B cell (primary cell): ENCODE measurements around the gene AGAP1. TPM values are rescaled to one million over a fixed set of nuclear protein-coding genes. Genes with fewer than 3 reads are reported as not detected.

Experiments used
- ATAC-seq: fragments of 200-7000 bp; cut with Tn5 transposase; one replicate; pipeline ENCODE4 v1.10.0; 2021; ENCODE audit warnings: low read depth, mild to moderate bottlenecking, moderate number of reproducible peaks, moderate library complexity
- CTCF ChIA-PET: fragments of 350-600 bp; sonication (Branson Sonifier 250); formaldehyde crosslinking; loops from one replicate; lab custom pipeline; 2021; ENCODE audit warnings: antibody characterized with exemption, inconsistent platforms; lab: Charles Lee
- POLR2A ChIA-PET: fragments of 350-600 bp; sonication (Branson Sonifier 250); formaldehyde crosslinking; loops from one replicate; lab custom pipeline; 2021; ENCODE audit warnings: antibody characterized with exemption; lab: Charles Lee
- DNase-seq: peaks from one replicate; pipeline ENCODE4 v3.0.0; 2013
- H2AFZ ChIP-seq: 2 replicates; pipeline ENCODE4 v1.6.1; 2012; ENCODE audit warnings: mild to moderate bottlenecking, low read depth, low read length; ENCODE audit not compliant: insufficient read depth, poor library complexity, severe bottlenecking
- H3K27ac ChIP-seq, 2 donors: 1 replicate in 1 of 2; 2 replicates in 1 of 2; pipeline ENCODE4 v1.5.1; 2012 to 2013; ENCODE audit warnings: low read length in 2 of 2, mild to moderate bottlenecking in 2 of 2, moderate library complexity in 1 of 2
- H3K27me3 ChIP-seq, 4 experiments: fragments of 200-600 bp in 1 of 4; sonication (generic) in 1 of 4; replicated peaks in 1 of 4; 1 replicate in 2 of 4; 2 replicates in 2 of 4; pipeline versions ENCODE4 v1.6.1 to v1.7.0; 2013 to 2016; ENCODE audit warnings: low read length in 3 of 4, mild to moderate bottlenecking in 2 of 4, mixed read lengths in 1 of 4, moderate library complexity in 1 of 4; ENCODE audit not compliant: insufficient read depth in 4 of 4, control insufficient read depth in 3 of 4; ENCODE audit errors: control extremely low read depth in 1 of 4
- H3K36me3 ChIP-seq, 2 experiments: replicated peaks in 1 of 2; 1 replicate in 1 of 2; 2 replicates in 1 of 2; pipeline versions ENCODE4 v1.6.1 to v1.7.1; 2013; ENCODE audit warnings: low read length in 1 of 2; ENCODE audit not compliant: insufficient read depth in 2 of 2, control insufficient read depth in 1 of 2; ENCODE audit errors: control extremely low read depth in 1 of 2, extremely low read depth in 1 of 2
- H3K4me1 ChIP-seq, 2 donors: fragments of 200-600 bp in 1 of 2; sonication (generic) in 1 of 2; 1 replicate in 1 of 2; 2 replicates in 1 of 2; pipeline versions ENCODE4 v1.5.1 to v1.6.1; 2013 to 2017; ENCODE audit warnings: low read length in 2 of 2; ENCODE audit not compliant: control insufficient read depth in 2 of 2, insufficient read depth in 2 of 2
- H3K4me2 ChIP-seq: replicated peaks from 2 replicates; pipeline ENCODE3; 2012; ENCODE audit warnings: mild to moderate bottlenecking, low read depth, low read length; ENCODE audit not compliant: poor library complexity, severe bottlenecking
- H3K4me3 ChIP-seq, 5 experiments: fragments of 200-600 bp in 1 of 5; sonication (generic) in 1 of 5; 1 replicate in 3 of 5; 2 replicates in 2 of 5; pipeline versions ENCODE4 v1.5.1 to v1.7.0; 2011 to 2016; ENCODE audit warnings: low read length in 4 of 5, mild to moderate bottlenecking in 4 of 5, low read depth in 2 of 5, control low read depth in 1 of 5, moderate library complexity in 1 of 5; ENCODE audit not compliant: insufficient read depth in 1 of 5; ENCODE audit errors: control extremely low read depth in 1 of 5, extremely low read depth in 1 of 5
- H3K79me2 ChIP-seq: fragments of 200-600 bp; sonication (generic); one replicate; pipeline ENCODE4 v1.6.0; 2016; ENCODE audit warnings: low read length; ENCODE audit not compliant: control insufficient read depth, insufficient read depth
- H3K9ac ChIP-seq: fragments of 200-600 bp; sonication (generic); 2 replicates; pipeline ENCODE4 v1.6.1; 2017; ENCODE audit warnings: mild to moderate bottlenecking, low read length, moderate library complexity
- H3K9me3 ChIP-seq, 3 donors: one replicate each; pipeline versions ENCODE4 v1.6.1 to v1.7.1; 2013; ENCODE audit warnings: low read length in 2 of 3; ENCODE audit not compliant: control insufficient read depth in 2 of 3, insufficient read depth in 1 of 3; ENCODE audit errors: control extremely low read depth in 1 of 3
- H4K20me1 ChIP-seq: 2 replicates; pipeline ENCODE4 v1.6.0; 2012; ENCODE audit warnings: mild to moderate bottlenecking, low read length; ENCODE audit not compliant: insufficient read depth, control insufficient read depth, poor library complexity, severe bottlenecking
- H3K27ac Mint-ChIP-seq: one replicate; pipeline ENCODE4 v1.8.0; 2021; ENCODE audit warnings: mixed read lengths
- H3K27me3 Mint-ChIP-seq: one replicate; pipeline ENCODE4 v1.8.0; 2021; ENCODE audit warnings: mixed read lengths
- H3K4me1 Mint-ChIP-seq: one replicate; pipeline ENCODE4 v1.8.0; 2021; ENCODE audit warnings: mixed read lengths
- H3K4me3 Mint-ChIP-seq: one replicate; pipeline ENCODE4 v1.8.0; 2021; ENCODE audit warnings: mixed read lengths
- H3K9me3 Mint-ChIP-seq: one replicate; pipeline ENCODE4 v1.8.0; 2022; ENCODE audit warnings: mixed read lengths; ENCODE audit not compliant: insufficient read depth
- CTCF ChIP-seq: fragments of 200-600 bp; IDR thresholded peaks from one replicate; pipeline ENCODE4 v1.8.0; 2022; ENCODE audit warnings: antibody characterized with exemption, mild to moderate bottlenecking
- EZH2 ChIP-seq: IDR thresholded peaks from 2 replicates; pipeline ENCODE4 v1.6.1; 2012; ENCODE audit warnings: borderline replicate concordance, low read depth, mild to moderate bottlenecking, moderate library complexity, low read length; ENCODE audit not compliant: insufficient read depth, poor library complexity, severe bottlenecking
- WGBS: methylation state at CpG from one replicate; pipeline ENCODE4 v1.1.5; 2013; ENCODE audit warnings: missing lambda C conversion rate; ENCODE audit not compliant: insufficient coverage; 5-methylcytosine and 5-hydroxymethylcytosine counted together
- intact Hi-C: fragments of 100-400 bp; cut with micrococcal nuclease; formaldehyde crosslinking; loops from one replicate; pipeline ENCODE4 v1.10.0; 2022
- polyA plus RNA-seq: library from polyadenylated mRNA; depleted of rRNA; stranded (reverse); fragments of >200 nt; gene quantifications from 2 replicates; pipeline ENCODE4 v1.2.3, GENCODE V29; 2012
- total RNA-seq, 2 donors: library from RNA; stranded (reverse); fragments of 120-200 nt in 1 of 2; gene quantifications; 1 replicate in 1 of 2; 2 replicates in 1 of 2; pipeline versions ENCODE4 v1.2.3 to v1.2.4, GENCODE V29; 2013 to 2022

Gene AGAP1
- total and polyA plus RNA-seq, 2 donors (not counting 1 experiment from before 2014, with no cell fraction given) = 0.01 TPM; not detected in 1

GRCh38 chr2:235752846-235753245, 259.0 kb downstream of the AGAP1 start:
- DNase-seq (no peak), ATAC-seq (no peak)
- Histone ChIP-seq H3K4me2 (no peak overlapping the region), H2AFZ (no peak overlapping the region), H3K79me2 (no peaks in the 10 kb centered on the region), H3K27ac (no peak overlapping the region), H3K36me3 (no peaks in the 10 kb centered on the region), H4K20me1 (no peaks in the 10 kb centered on the region), H3K4me3 (no peak overlapping the region), H3K27me3 (no peaks in the 10 kb centered on the region), H3K9me3 (no peaks in the 10 kb centered on the region), H3K9ac (no peak overlapping the region), H3K4me1 (no peaks in the 10 kb centered on the region)
- Mint-ChIP-seq H3K4me1 (no peaks in the 10 kb centered on the region), H3K27me3 (peaks cover 15% of the 10 kb centered on the region), H3K27ac (no peak overlapping the region), H3K9me3 (no peaks in the 10 kb centered on the region), H3K4me3 (no peak overlapping the region)
- intact Hi-C loops = no loop called here
- TF ChIP-seq CTCF = no peak
- no peak for TF ChIP-seq EZH2
- POLR2A ChIA-PET = no interaction called here
- WGBS = no CpG with 5 or more reads among the region's 4 CpGs
- CTCF ChIA-PET = no interaction called here

- H3K9me3 ChIP-seq = no peaks in the 10 kb centered on the region
- ChIA-PET POLR2A (no interaction called here), CTCF (interaction anchor here (1.2 to 1.9 kb wide), 2 partner anchors 8 to 11 kb away, joined by 3 to 6 read pairs; no protein-coding TSS in a partner anchor)
- H3K36me3 ChIP-seq = no peaks in the 10 kb centered on the region
- H3K4me2 ChIP-seq = no peak overlapping the region
- H3K9me3 Mint-ChIP-seq = no peaks in the 10 kb centered on the region
- no peak overlapping the region for H3K9ac ChIP-seq
- no peak overlapping the region for H3K4me3 ChIP-seq
- H3K27me3 Mint-ChIP-seq = peaks cover 13% of the 10 kb centered on the region
- DNase-seq (no peak), ATAC-seq (no peak)
- no peaks in the 10 kb centered on the region for H3K4me1 Mint-ChIP-seq
- no peaks in the 10 kb centered on the region for H3K27me3 ChIP-seq
- WGBS = 88% methylated on average over 17 of the region's 21 CpGs
- no peaks in the 10 kb centered on the region for H4K20me1 ChIP-seq
- no peaks in the 10 kb centered on the region for H3K4me1 ChIP-seq
- no peak overlapping the region for H3K27ac ChIP-seq
- intact Hi-C loops = no loop called here
- H3K27ac Mint-ChIP-seq = no peak overlapping the region
- no peak overlapping the region for H3K4me3 Mint-ChIP-seq
- H3K79me2 ChIP-seq = no peaks in the 10 kb centered on the region
- TF ChIP-seq EZH2 (no peak), CTCF (no peak)
- no peak overlapping the region for H2AFZ ChIP-seq
Measured at GRCh38 chr2:235754357-235755207, 260.7 kb downstream of the AGAP1 start.
